ENCODE results near the gene SLC29A2. TPM values are rescaled to one million over a fixed set of nuclear protein-coding genes. Genes with fewer than 3 reads are reported as not detected.
"Not testable (repeated sequence)": the region's sequence is repeated elsewhere in the genome, so short reads cannot be mapped to it uniquely, and the experiment has no call there.

The SLC29A2 gene
- total RNA-seq, 1 donor from 2014 or later = 0.79 TPM

GRCh38 chr11:66320289-66320688 is 51.3 kb downstream of the SLC29A2 start:
- not testable (repeated sequence) for DNase-seq (ENCODE audit: low read depth in 2 of 2)

GRCh38 chr11:66318600-66318970 is 53.0 kb downstream of the SLC29A2 start:
- no peak for DNase-seq (ENCODE audit: low read depth in 2 of 2)

- no peak for DNase-seq (ENCODE audit: low read depth in 2 of 2)
Observed at GRCh38 chr11:66317723-66318599, 53.6 kb downstream of the SLC29A2 start.

- DNase-seq (ENCODE audit: low read depth in 2 of 2) = peak in 1 of 2 donors; percentile 22
Observed at GRCh38 chr11:66317322-66317722, 54.2 kb downstream of the SLC29A2 start.

GRCh38 chr11:66316849-66317251 is 54.7 kb downstream of the SLC29A2 start, which contains the start of gene CD248:
CD248 (minus strand) TSS chr11:66317044; CDS start chr11:66317027, 17 bp downstream.
- peak; percentile 23 to 30 for DNase-seq (ENCODE audit: low read depth in 2 of 2)

- DNase-seq (ENCODE audit: low read depth in 2 of 2) = no peak
Observed at GRCh38 chr11:66315921-66316811, 55.4 kb downstream of the SLC29A2 start.

- no peak for DNase-seq (ENCODE audit: low read depth in 2 of 2)
Observed at GRCh38 chr11:66315498-66315885, 56.1 kb downstream of the SLC29A2 start.

- DNase-seq (ENCODE audit: low read depth in 2 of 2) = no peak
Observed at GRCh38 chr11:66314561-66315497, 56.7 kb downstream of the SLC29A2 start.

GRCh38 chr11:66314186-66314501 is 57.4 kb downstream of the SLC29A2 start:
- DNase-seq (ENCODE audit: low read depth in 2 of 2) = no peak

- DNase-seq (ENCODE audit: low read depth in 2 of 2) = no peak
Observed at GRCh38 chr11:66313321-66314185, 58.0 kb downstream of the SLC29A2 start.

GRCh38 chr11:66312549-66313320 is 58.8 kb downstream of the SLC29A2 start:
- DNase-seq (ENCODE audit: low read depth in 2 of 2) = peak; percentile 95 to 98

Other genes with a start within 250 kb of the SLC29A2 start
- gene KLC2, start 114.1 kb downstream of the SLC29A2 start, total RNA-seq = 7.3 and 8.7 TPM in 2 replicates
- gene RAB1B, start 103.1 kb downstream of the SLC29A2 start, total RNA-seq = 64.1 and 70.8 TPM in 2 replicates
- gene CNIH2, start 93.6 kb downstream of the SLC29A2 start, total RNA-seq = under 0.01 TPM in 1 of 2 replicates, not detected in the other
- 95.9 and 136 TPM in 2 replicates for gene YIF1A, start 82.6 kb downstream of the SLC29A2 start, total RNA-seq
- gene TMEM151A, start 79.9 kb downstream of the SLC29A2 start, total RNA-seq = under 0.01 TPM in 1 of 2 replicates, not detected in the other
- under 0.01 TPM in 2 replicates for gene CD248, start 54.7 kb downstream of the SLC29A2 start, total RNA-seq
- 2.8 and 3.5 TPM in 2 replicates for gene RIN1, start 35.3 kb downstream of the SLC29A2 start, total RNA-seq
- 49.7 and 54.6 TPM in 2 replicates for gene BRMS1, start 26.7 kb downstream of the SLC29A2 start, total RNA-seq
- gene B4GAT1, start 24.1 kb downstream of the SLC29A2 start, total RNA-seq = 16.1 and 19.8 TPM in 2 replicates
- gene NPAS4, start 49.3 kb upstream of the SLC29A2 start, total RNA-seq = not detected in 2 replicates
- gene MRPL11, start 67.1 kb upstream of the SLC29A2 start, total RNA-seq = 30.9 and 31.9 TPM in 2 replicates
- 3.3 and 4.4 TPM in 2 replicates for gene PELI3, start 95.1 kb upstream of the SLC29A2 start, total RNA-seq
- gene DPP3, start 108.7 kb upstream of the SLC29A2 start, total RNA-seq = 46.4 and 48.4 TPM in 2 replicates
- gene BBS1, start 138.9 kb upstream of the SLC29A2 start, total RNA-seq = 12.1 and 12.9 TPM in 2 replicates
- 12.0 and 20.8 TPM in 2 replicates for gene ZDHHC24, start 174.3 kb upstream of the SLC29A2 start, total RNA-seq
- gene ACTN3, start 175.1 kb upstream of the SLC29A2 start, total RNA-seq = under 0.01 TPM in 1 of 2 replicates, not detected in the other
- 18.5 and 49.6 TPM in 2 replicates for gene CTSF, start 196.8 kb upstream of the SLC29A2 start, total RNA-seq
- under 0.01 and 0.20 TPM in 2 replicates for gene CCDC87, start 221.3 kb upstream of the SLC29A2 start, total RNA-seq
- gene CCS, start 221.4 kb upstream of the SLC29A2 start, total RNA-seq = 21.2 and 25.5 TPM in 2 replicates
- gene RBM14, start 244.9 kb upstream of the SLC29A2 start, total RNA-seq = 12.9 and 15.1 TPM in 2 replicates